HepG2 (cell line): ENCODE results near the gene STMN3. TPM values are rescaled to one million over a fixed set of nuclear protein-coding genes. Genes with fewer than 3 reads are reported as not detected.

Experiments
- ARNT2 ChIP-seq: sonication (generic); formaldehyde crosslinking; IDR thresholded peaks from 2 replicates; pipeline ENCODE4 v1.8.0; 2022; ENCODE audit warnings: mild to moderate bottlenecking, low read depth, missing genetic modification reagents, moderate library complexity
- BORCS8-MEF2B ChIP-seq: sonication (generic); formaldehyde crosslinking; IDR thresholded peaks from 2 replicates; pipeline ENCODE4 v1.8.0; 2022; ENCODE audit warnings: mild to moderate bottlenecking, missing genetic modification reagents
- CSRNP1 ChIP-seq: sonication (generic); formaldehyde crosslinking; IDR thresholded peaks from 2 replicates; pipeline ENCODE4 v1.8.1; 2023; ENCODE audit warnings: mild to moderate bottlenecking, missing genetic modification reagents
- HDAC6 ChIP-seq: fragments of 200-600 bp; sonication (generic); IDR thresholded peaks from 2 replicates; pipeline ENCODE4 v1.7.0; 2017; ENCODE audit warnings: mild to moderate bottlenecking, antibody characterized with exemption, low read length, low read depth
- HNRNPLL ChIP-seq: fragments of 200-400 bp; formaldehyde crosslinking; IDR thresholded peaks from 2 replicates; pipeline ENCODE4 v1.6.1; 2017; ENCODE audit warnings: mild to moderate bottlenecking, low read depth, low read length; ENCODE audit not compliant: poor library complexity, severe bottlenecking
- JUNB ChIP-seq: sonication (generic); formaldehyde crosslinking; IDR thresholded peaks from 2 replicates; pipeline ENCODE4 v1.8.0; 2022; ENCODE audit warnings: missing genetic modification reagents, mild to moderate bottlenecking, borderline replicate concordance
- NCOA5 ChIP-seq: sonication (generic); formaldehyde crosslinking; IDR thresholded peaks from 2 replicates; pipeline ENCODE4 v1.4.0; 2020; ENCODE audit warnings: missing genetic modification reagents
- NR1H2 ChIP-seq: sonication (generic); formaldehyde crosslinking; IDR thresholded peaks from 2 replicates; pipeline ENCODE4 v1.8.1; 2022; ENCODE audit warnings: low read depth, missing genetic modification reagents, borderline replicate concordance
- PCBP1 ChIP-seq: fragments of 200-400 bp; formaldehyde crosslinking; IDR thresholded peaks from 2 replicates; pipeline ENCODE4 v1.6.1; 2017; ENCODE audit warnings: mild to moderate bottlenecking, low read depth, low read length, borderline replicate concordance
- PREB ChIP-seq: sonication (generic); formaldehyde crosslinking; IDR thresholded peaks from 2 replicates; pipeline ENCODE4 v1.4.0; 2020; ENCODE audit warnings: missing genetic modification reagents
- REST ChIP-seq, 2 experiments: IDR thresholded peaks; 2 replicates each; pipeline ENCODE4 v1.6.1; 2011 to 2012; ENCODE audit warnings: low read length in 2 of 2, borderline replicate concordance in 1 of 2, low read depth in 1 of 2, mild to moderate bottlenecking in 1 of 2, moderate library complexity in 1 of 2
- RFX5 ChIP-seq: IDR thresholded peaks from 2 replicates; pipeline ENCODE4 v1.6.1; 2011; ENCODE audit warnings: low read depth, low read length, improper control_type of control experiment
- STAG1 ChIP-seq: sonication (generic); formaldehyde crosslinking; IDR thresholded peaks from 2 replicates; pipeline ENCODE4 v1.4.0; 2020; ENCODE audit warnings: missing genetic modification reagents
- TSC22D2 ChIP-seq: sonication (generic); formaldehyde crosslinking; IDR thresholded peaks from 2 replicates; pipeline ENCODE4 v1.5.1; 2020; ENCODE audit warnings: missing genetic modification reagents, mild to moderate bottlenecking, borderline replicate concordance
- XBP1 ChIP-seq: sonication (generic); formaldehyde crosslinking; IDR thresholded peaks from 2 replicates; pipeline ENCODE4 v1.5.0; 2020; ENCODE audit warnings: missing genetic modification reagents
- ZNF124 ChIP-seq: sonication (generic); formaldehyde crosslinking; IDR thresholded peaks from 2 replicates; pipeline ENCODE4 v1.4.0; 2020; ENCODE audit warnings: missing genetic modification reagents
- ZNF282 ChIP-seq: fragments of 450-650 bp; IDR thresholded peaks from 2 replicates; pipeline ENCODE4 v1.6.1; 2018; ENCODE audit not compliant: partially characterized antibody
- ZNF329 ChIP-seq: sonication (generic); formaldehyde crosslinking; IDR thresholded peaks from 2 replicates; pipeline ENCODE4 v1.9.0; 2021; ENCODE audit warnings: low read depth, mild to moderate bottlenecking, missing genetic modification reagents
- ZNF468 ChIP-seq: sonication (generic); formaldehyde crosslinking; IDR thresholded peaks from 2 replicates; pipeline ENCODE4 v1.8.0; 2022; ENCODE audit warnings: mild to moderate bottlenecking, moderate library complexity, missing genetic modification reagents
- ZNF713 ChIP-seq: sonication (generic); formaldehyde crosslinking; IDR thresholded peaks from 2 replicates; pipeline ENCODE4 v1.4.0; 2020; ENCODE audit warnings: mild to moderate bottlenecking, missing genetic modification reagents
- ZNF777 ChIP-seq: sonication (generic); formaldehyde crosslinking; IDR thresholded peaks from 2 replicates; pipeline ENCODE4 v1.4.0; 2020; ENCODE audit warnings: missing genetic modification reagents
- polyA plus RNA-seq, 8 experiments: library from polyadenylated mRNA; depleted of rRNA in 3 of 8; stranded (reverse) in 7 of 8; unstranded in 1 of 8; fragments of >200 nt; fragmentation: Illumina TruSeq in 4 of 8; extraction: Trizol in 4 of 8; gene quantifications; 2 replicates each; pipeline versions ENCODE4 v1.2.1 to v1.2.3, GENCODE V29; 2011 to 2016; ENCODE audit warnings: low read depth in 4 of 8, missing spikeins in 1 of 8, mixed read lengths in 1 of 8; ENCODE audit not compliant: insufficient read depth in 1 of 8
- total RNA-seq, 5 experiments: library from RNA; depleted of rRNA; stranded (reverse); fragments of >200 nt; fragmentation: Illumina TruSeq; extraction: Trizol; gene quantifications; 2 replicates each; pipeline ENCODE4 v1.2.3, GENCODE V29; 2016; ENCODE audit warnings: low read depth in 1 of 5
- TF ChIP-seq, protein P1 (sequence below): sonication (generic); formaldehyde crosslinking; IDR thresholded peaks from 2 replicates; pipeline ENCODE4 v1.4.0; 2020; ENCODE audit warnings: low read depth, mild to moderate bottlenecking, missing genetic modification reagents

STMN3 gene
- total and polyA plus RNA-seq, 2 of the 13 experiments (the other 11 are each of a cell fraction or from before 2014, with no cell fraction given), result 21.0 to 48.3 TPM

DNA sequence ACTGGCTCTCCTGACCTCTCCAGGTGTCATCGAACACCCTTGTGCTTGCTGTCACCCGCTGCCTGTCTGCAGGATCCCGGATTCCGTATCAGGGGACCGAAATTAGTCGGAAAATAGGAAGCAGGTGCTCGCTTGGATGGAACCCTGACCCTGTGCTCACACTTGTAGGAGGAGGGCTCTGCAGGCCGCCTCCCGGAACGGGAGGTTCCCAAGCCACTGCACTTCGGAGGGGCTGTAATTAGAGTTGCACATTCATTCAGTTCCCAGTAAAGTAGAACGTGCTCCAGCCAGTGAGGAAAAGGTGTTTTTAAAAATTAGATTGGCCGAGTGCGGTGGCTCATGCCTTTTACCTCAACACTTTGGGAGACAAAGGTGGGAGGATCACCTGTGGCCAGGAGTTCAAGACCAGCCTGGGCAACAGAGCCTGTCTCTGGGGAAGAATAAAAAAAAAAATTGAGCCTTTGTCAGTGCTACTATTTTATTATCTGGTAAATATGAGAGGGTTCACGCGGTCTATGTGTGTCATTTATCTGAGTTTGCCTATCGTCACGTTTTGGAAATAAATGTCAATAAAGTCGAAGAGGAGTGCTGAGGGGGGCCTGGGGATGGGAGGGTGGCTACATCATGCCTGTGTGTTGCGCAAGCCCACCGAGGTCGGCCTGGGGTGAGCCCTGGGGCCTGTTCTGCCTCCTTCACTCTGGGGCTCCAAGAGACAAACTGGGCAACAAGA, 24.8 kb downstream of the STMN3 start (continued):
- peak; percentile 58; the same call in 1 of the 2 replicates for TF ChIP-seq ARNT2 (CRISPR knock-in tag)
- no peak for TF ChIP-seq ZNF713 (CRISPR knock-in tag)
- TF ChIP-seq JUNB (CRISPR knock-in tag), result no peak
- TF ChIP-seq BORCS8-MEF2B, result peak; percentile 98
- TF ChIP-seq PREB (CRISPR knock-in tag), result 0 out of 2 replicates have a peak, but pooled peaks have one; percentile 62
- peak; percentile 18; the same call in 1 of the 2 replicates for TF ChIP-seq RFX5
- peak; percentile 9; the same call in 1 of the 2 replicates for TF ChIP-seq NCOA5 (CRISPR knock-in tag)
- peak in 1 of 2 experiments; percentile 82; a peak in 2 of 4 replicates for TF ChIP-seq REST (IDR thresholded peaks at IDR 0.05; ENCODE audit: borderline replicate concordance in 1 of 2, low read depth in 1 of 2, low read length in 2 of 2)
- TF ChIP-seq NR1H2 (CRISPR knock-in tag), result no peak
- TF ChIP-seq HNRNPLL, result no peak
- no peak; the same call in 1 of the 2 replicates for TF ChIP-seq XBP1
- TF ChIP-seq ZNF777 (CRISPR knock-in tag), result peak; percentile 76
- TF ChIP-seq HDAC6, result no peak
- 0 out of 2 replicates have a peak, but pooled peaks have one; percentile 23 for TF ChIP-seq ZNF468 (CRISPR knock-in tag)
- TF ChIP-seq CSRNP1 (CRISPR knock-in tag), result peak; percentile 97
- peak; percentile 99 for TF ChIP-seq ZNF124
- no peak for TF ChIP-seq ZNF282
- peak; percentile 96 for TF ChIP-seq TSC22D2 (CRISPR knock-in tag)
- no peak for TF ChIP-seq PCBP1
- no peak; the same call in 1 of the 2 replicates for TF ChIP-seq ZNF329
- no peak for TF ChIP-seq STAG1 (CRISPR knock-in tag)
- TF ChIP-seq, protein P1, sequence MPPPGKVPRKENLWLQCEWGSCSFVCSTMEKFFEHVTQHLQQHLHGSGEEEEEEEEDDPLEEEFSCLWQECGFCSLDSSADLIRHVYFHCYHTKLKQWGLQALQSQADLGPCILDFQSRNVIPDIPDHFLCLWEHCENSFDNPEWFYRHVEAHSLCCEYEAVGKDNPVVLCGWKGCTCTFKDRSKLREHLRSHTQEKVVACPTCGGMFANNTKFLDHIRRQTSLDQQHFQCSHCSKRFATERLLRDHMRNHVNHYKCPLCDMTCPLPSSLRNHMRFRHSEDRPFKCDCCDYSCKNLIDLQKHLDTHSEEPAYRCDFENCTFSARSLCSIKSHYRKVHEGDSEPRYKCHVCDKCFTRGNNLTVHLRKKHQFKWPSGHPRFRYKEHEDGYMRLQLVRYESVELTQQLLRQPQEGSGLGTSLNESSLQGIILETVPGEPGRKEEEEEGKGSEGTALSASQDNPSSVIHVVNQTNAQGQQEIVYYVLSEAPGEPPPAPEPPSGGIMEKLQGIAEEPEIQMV (CRISPR knock-in tag), result peak; percentile 93
